Left ventricle myocardium inferior (tissue), 1 donor: ENCODE measurements around the gene MYOCD. TPM values are rescaled to one million over a fixed set of nuclear protein-coding genes. Genes with fewer than 3 reads are reported as not detected.

Source experiments
- DNase-seq: peaks from one replicate; pipeline ENCODE4 v3.0.0-alpha.2; 2020
- H3K27ac ChIP-seq: fragments of 200-600 bp; replicated peaks from 2 replicates; pipeline ENCODE4 v1.8.0; 2021
- H3K27me3 ChIP-seq: fragments of 200-600 bp; 2 replicates; pipeline ENCODE4 v1.8.0; 2021; ENCODE audit warnings: low read depth
- H3K36me3 ChIP-seq: fragments of 200-600 bp; 2 replicates; pipeline ENCODE4 v1.8.0; 2021
- H3K4me1 ChIP-seq: fragments of 200-600 bp; 2 replicates; pipeline ENCODE4 v1.8.0; 2021
- H3K4me3 ChIP-seq: fragments of 200-600 bp; 2 replicates; pipeline ENCODE4 v1.8.0; 2021; ENCODE audit warnings: mild to moderate bottlenecking, moderate library complexity
- H3K9me3 ChIP-seq: fragments of 200-600 bp; replicated peaks from 2 replicates; pipeline ENCODE4 v1.8.0; 2021
- intact Hi-C: fragments of 100-400 bp; cut with micrococcal nuclease; formaldehyde crosslinking; loops from one replicate; pipeline ENCODE4 v1.11.0; 2022
- total RNA-seq: library from RNA; stranded (reverse); fragmentation: NEBNext Ultra II Directional; extraction: Animal tissue kit (Norgen Biotek cat#: 25700); gene quantifications from one replicate; pipeline ENCODE4 v1.2.1, GENCODE V29; 2021
- TF ChIP-seq, protein P1 (sequence below): fragments of 200-600 bp; IDR thresholded peaks from 2 replicates; pipeline ENCODE4 v1.8.0; 2021; ENCODE audit warnings: antibody characterized with exemption, mild to moderate bottlenecking, borderline replicate concordance
- donor health status: DM: no; HTN: yes; CAD: no; lungs with severe emphysema.

The MYOCD gene
- total RNA-seq, 1 donor from 2014 or later: 57.3 TPM

DNA sequence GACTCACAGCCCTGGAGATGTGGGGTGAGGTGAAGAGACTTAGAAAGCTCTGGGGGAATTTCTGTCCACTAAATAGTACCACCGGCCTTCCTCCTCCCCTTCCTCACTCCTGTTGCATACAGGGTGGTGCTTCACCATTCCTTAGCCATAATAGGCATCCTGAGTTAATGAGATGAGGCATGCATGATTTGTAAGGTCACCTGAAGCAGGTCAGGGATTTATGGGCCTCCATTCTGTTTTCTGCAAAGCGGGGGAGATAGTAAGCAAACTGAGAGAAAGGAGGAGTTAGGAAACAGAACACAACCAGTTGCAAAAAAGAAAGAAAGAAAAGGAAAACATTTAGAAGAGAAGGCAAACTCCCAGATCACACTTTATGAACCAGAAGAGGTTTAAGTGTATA lies 9.3 kb upstream of the MYOCD start:
- no peaks in the 10 kb centered on the region for H3K36me3 ChIP-seq
- no peak for DNase-seq
- no peaks in the 10 kb centered on the region for H3K4me1 ChIP-seq
- TF ChIP-seq, protein P1, sequence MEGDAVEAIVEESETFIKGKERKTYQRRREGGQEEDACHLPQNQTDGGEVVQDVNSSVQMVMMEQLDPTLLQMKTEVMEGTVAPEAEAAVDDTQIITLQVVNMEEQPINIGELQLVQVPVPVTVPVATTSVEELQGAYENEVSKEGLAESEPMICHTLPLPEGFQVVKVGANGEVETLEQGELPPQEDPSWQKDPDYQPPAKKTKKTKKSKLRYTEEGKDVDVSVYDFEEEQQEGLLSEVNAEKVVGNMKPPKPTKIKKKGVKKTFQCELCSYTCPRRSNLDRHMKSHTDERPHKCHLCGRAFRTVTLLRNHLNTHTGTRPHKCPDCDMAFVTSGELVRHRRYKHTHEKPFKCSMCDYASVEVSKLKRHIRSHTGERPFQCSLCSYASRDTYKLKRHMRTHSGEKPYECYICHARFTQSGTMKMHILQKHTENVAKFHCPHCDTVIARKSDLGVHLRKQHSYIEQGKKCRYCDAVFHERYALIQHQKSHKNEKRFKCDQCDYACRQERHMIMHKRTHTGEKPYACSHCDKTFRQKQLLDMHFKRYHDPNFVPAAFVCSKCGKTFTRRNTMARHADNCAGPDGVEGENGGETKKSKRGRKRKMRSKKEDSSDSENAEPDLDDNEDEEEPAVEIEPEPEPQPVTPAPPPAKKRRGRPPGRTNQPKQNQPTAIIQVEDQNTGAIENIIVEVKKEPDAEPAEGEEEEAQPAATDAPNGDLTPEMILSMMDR: no peak
- H3K4me3 ChIP-seq: no peak overlapping the region
- H3K9me3 ChIP-seq: no peaks in the 10 kb centered on the region
- no peaks in the 10 kb centered on the region for H3K27me3 ChIP-seq
- intact Hi-C loops: no loop called here
- H3K27ac ChIP-seq: no peak overlapping the region

DNA sequence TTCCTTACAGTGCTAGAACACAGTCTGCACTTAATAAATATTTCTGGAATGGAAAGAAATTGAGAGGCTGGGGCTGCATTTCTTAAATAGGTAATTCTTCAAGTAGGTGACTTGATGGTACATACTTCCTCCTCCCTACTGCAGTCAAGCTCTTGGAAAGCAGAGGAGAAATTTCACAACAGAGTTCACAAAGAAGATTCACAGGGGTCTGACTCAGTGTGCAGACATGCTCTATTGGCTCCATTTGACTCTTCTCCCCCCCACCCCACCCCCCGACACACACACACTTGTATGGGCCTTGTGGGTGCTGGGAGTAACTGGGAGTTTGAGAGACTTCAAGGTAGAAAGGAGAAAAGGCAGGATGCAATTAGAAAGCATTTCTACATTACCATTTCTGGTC lies 6.2 kb upstream of the MYOCD start:
- Histone ChIP-seq H3K4me3 (no peak overlapping the region), H3K4me1 (no peaks in the 10 kb centered on the region), H3K36me3 (no peaks in the 10 kb centered on the region), H3K27ac (no peak overlapping the region), H3K27me3 (peaks cover 18% of the 10 kb centered on the region), H3K9me3 (no peaks in the 10 kb centered on the region)
- intact Hi-C loops: no loop called here
- TF ChIP-seq, protein P1: no peak
- no peak for DNase-seq

DNA sequence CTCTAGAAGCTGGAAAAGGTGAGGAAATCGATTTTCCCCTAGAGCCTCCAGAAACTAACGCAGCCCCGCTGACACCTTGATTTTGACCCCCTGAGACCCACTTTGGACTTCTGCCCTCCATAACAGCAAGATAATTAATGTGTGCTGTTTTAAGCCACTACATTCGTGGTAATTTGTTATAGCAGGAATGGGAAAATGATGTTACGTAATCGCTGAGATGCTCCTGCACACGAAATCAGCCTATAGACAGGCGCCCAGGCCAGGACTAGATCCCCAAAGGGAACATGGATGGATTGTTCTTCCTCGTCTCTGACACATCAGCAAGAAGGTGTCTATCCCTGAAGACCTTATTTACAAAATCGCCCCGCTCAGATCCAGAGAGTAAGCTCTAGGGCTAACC lies 1.4 kb upstream of the MYOCD start:
- Histone ChIP-seq H3K9me3 (no peaks in the 10 kb centered on the region), H3K36me3 (no peaks in the 10 kb centered on the region), H3K4me3 (no peak overlapping the region), H3K27ac (no peak overlapping the region), H3K27me3 (peaks cover 36% of the 10 kb centered on the region), H3K4me1 (peaks cover 20% of the 10 kb centered on the region)
- TF ChIP-seq, protein P1: no peak
- no peak for DNase-seq
- intact Hi-C loops: loop anchor here (10.0 kb wide), 1 partner anchor 409 kb away; no protein-coding TSS in a partner anchor

DNA sequence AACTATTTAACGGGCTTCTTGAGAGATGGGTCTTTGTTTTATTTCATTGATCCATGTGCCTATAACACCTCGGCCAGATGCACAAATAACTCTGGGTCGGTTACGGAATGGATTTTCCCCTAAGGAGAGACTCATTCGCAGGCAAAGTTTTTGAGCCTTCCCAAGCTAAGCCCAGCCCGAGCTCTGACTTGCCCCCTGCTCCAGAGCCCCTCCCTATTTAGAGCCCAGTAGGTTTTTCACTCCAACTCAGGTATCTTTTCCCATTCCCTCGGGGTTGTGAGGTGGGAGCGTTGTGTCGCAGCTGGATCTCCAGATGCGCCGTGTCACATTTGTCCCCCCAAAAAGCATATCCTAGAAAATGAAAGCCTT lies 812 bp upstream of the MYOCD start:
- TF ChIP-seq, protein P1: no peak
- intact Hi-C loops: loop anchor here (5.0 to 10.0 kb wide), 2 partner anchors 118 to 410 kb away; no protein-coding TSS in a partner anchor
- Histone ChIP-seq H3K27me3 (peaks cover 36% of the 10 kb centered on the region), H3K4me1 (peaks cover 25% of the 10 kb centered on the region), H3K9me3 (no peaks in the 10 kb centered on the region), H3K4me3 (peak overlapping the region; percentile 75), H3K27ac (peak overlapping the region; percentile 80), H3K36me3 (no peaks in the 10 kb centered on the region)
- DNase-seq: no peak

DNA sequence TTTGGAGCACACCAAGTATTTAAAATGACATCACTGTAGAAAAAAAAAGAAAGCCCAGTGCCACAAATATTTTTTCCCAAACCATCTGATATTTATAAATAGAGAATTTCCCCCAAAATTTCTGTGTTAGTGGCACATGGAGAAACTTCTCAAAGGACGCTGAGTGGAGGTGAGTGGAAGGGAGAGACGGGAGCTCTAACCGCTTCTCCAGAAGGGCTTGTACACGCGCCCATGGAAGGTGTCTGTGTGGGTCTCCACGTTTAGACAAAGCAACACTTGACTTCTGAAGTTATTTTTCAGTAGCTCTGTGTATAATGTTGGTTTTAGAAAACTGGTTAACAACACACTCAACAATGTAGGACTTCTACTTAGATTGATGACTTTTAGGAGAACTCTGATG lies 1.0 kb downstream of the MYOCD start:
- H3K27me3 ChIP-seq: peaks cover 34% of the 10 kb centered on the region
- H3K36me3 ChIP-seq: no peaks in the 10 kb centered on the region
- intact Hi-C loops: loop anchor here (5.0 to 10.0 kb wide), 2 partner anchors 119 to 412 kb away; no protein-coding TSS in a partner anchor
- peak overlapping the region; percentile 75 for H3K4me3 ChIP-seq
- H3K4me1 ChIP-seq: peaks cover 32% of the 10 kb centered on the region
- TF ChIP-seq, protein P1: no peak
- H3K27ac ChIP-seq: peak overlapping the region; percentile 80
- no peak for DNase-seq
- H3K9me3 ChIP-seq: no peaks in the 10 kb centered on the region
